SU-DHL-6 (cell line): ENCODE results near the gene TTYH1.

Experiments used
- H2AFZ ChIP-seq: fragments of 200-600 bp; sonication (generic); 2 replicates; pipeline ENCODE4 v1.6.1; 2014; ENCODE audit warnings: low read depth, mild to moderate bottlenecking, moderate library complexity, mixed read lengths, antibody characterized with exemption, low read length; ENCODE audit not compliant: severe bottlenecking
- H3F3A ChIP-seq: fragments of 200-600 bp; shearing (Covaris generic); 2 replicates; pipeline ENCODE4 v1.6.0; 2016; ENCODE audit warnings: antibody characterized with exemption, mild to moderate bottlenecking; ENCODE audit not compliant: insufficient read depth
- H3K27ac ChIP-seq: fragments of 200-600 bp; sonication (generic); 2 replicates; pipeline ENCODE4 v1.5.1; 2016; ENCODE audit warnings: low read depth, mild to moderate bottlenecking, low read length, moderate library complexity, mixed read lengths
- H3K27me3 ChIP-seq: fragments of 200-600 bp; sonication (generic), shearing (Covaris generic); 2 replicates; pipeline ENCODE4 v1.6.0; 2014; ENCODE audit warnings: mild to moderate bottlenecking, low read length
- H3K36me3 ChIP-seq: fragments of 200-600 bp; sonication (generic); 2 replicates; pipeline ENCODE4 v1.6.1; 2014; ENCODE audit warnings: mild to moderate bottlenecking, low read length, mixed read lengths
- H3K4me2 ChIP-seq: fragments of 300-600, 200-600 bp; shearing (Covaris generic), sonication (generic); 2 replicates; pipeline ENCODE4 v1.6.0; 2014; ENCODE audit warnings: low read length, low read depth, mild to moderate bottlenecking; ENCODE audit not compliant: poor library complexity, severe bottlenecking
- H3K4me3 ChIP-seq: fragments of 200-600 bp; sonication (generic); 2 replicates; pipeline ENCODE4 v1.5.1; 2014; ENCODE audit warnings: antibody characterized with exemption, low read length, mild to moderate bottlenecking, mixed read lengths; ENCODE audit not compliant: insufficient read depth, poor library complexity, severe bottlenecking
- H3K79me2 ChIP-seq: fragments of 200-600 bp; sonication (generic); 2 replicates; pipeline ENCODE4 v1.6.1; 2014; ENCODE audit warnings: mild to moderate bottlenecking, low read length, moderate library complexity; ENCODE audit not compliant: insufficient read depth
- H3K9ac ChIP-seq: fragments of 200-600 bp; sonication (generic); 2 replicates; pipeline ENCODE4 v1.7.0; 2014; ENCODE audit warnings: mild to moderate bottlenecking, low read length
- H3K9me2 ChIP-seq: fragments of 200-600 bp; sonication (generic); replicated peaks from 2 replicates; pipeline ENCODE4 v1.6.1; 2014; ENCODE audit warnings: low read length; ENCODE audit not compliant: insufficient read depth
- H3K9me3 ChIP-seq: fragments of 200-600 bp; sonication (generic); 2 replicates; pipeline ENCODE4 v1.6.1; 2014; ENCODE audit warnings: low read length, mixed read lengths; ENCODE audit not compliant: insufficient read depth
- H4K20me1 ChIP-seq: fragments of 200-600 bp; sonication (generic); 2 replicates; pipeline ENCODE4 v1.6.1; 2014; ENCODE audit warnings: low read depth, mild to moderate bottlenecking, antibody characterized with exemption, low read length, moderate library complexity, mixed read lengths
- CTCF ChIP-seq: fragments of 200-600 bp; sonication (generic); IDR thresholded peaks from one replicate; pipeline ENCODE4 v1.5.1; 2017; ENCODE audit warnings: antibody characterized with exemption, mild to moderate bottlenecking, low read length, moderate library complexity; ENCODE audit not compliant: insufficient read depth, poor library complexity, severe bottlenecking
- EZH2phosphoT487 ChIP-seq: fragments of 200-600 bp; sonication (generic), shearing (Covaris generic); conservative IDR thresholded peaks from 2 replicates; pipeline ENCODE4 v1.6.1; 2018; ENCODE audit warnings: mild to moderate bottlenecking, antibody characterized with exemption, low read length, moderate library complexity, mixed read lengths

Gene TTYH1

GRCh38 chr19:54387991-54388801 lies 27.1 kb upstream of the TTYH1 start:
- Histone ChIP-seq H2AFZ (no peak overlapping the region), H3K9me3 (no peaks in the 10 kb centered on the region), H3K4me2 (peak overlapping the region; percentile 51), H3F3A (no peaks in the 10 kb centered on the region), H3K79me2 (no peaks in the 10 kb centered on the region), H3K27ac (no peak overlapping the region), H3K4me3 (no peak overlapping the region), H4K20me1 (no peaks in the 10 kb centered on the region), H3K36me3 (no peaks in the 10 kb centered on the region), H3K27me3 (no peaks in the 10 kb centered on the region), H3K9me2 (no peaks in the 10 kb centered on the region), H3K9ac (peak overlapping the region; percentile 12; the same call in 1 of the 2 replicates)
- TF ChIP-seq EZH2phosphoT487 (no peak), CTCF (no peak)

- no peak overlapping the region for H3K27ac ChIP-seq
- no peak overlapping the region for H3K4me3 ChIP-seq
- H4K20me1 ChIP-seq: no peaks in the 10 kb centered on the region
- H2AFZ ChIP-seq: no peak overlapping the region
- H3K36me3 ChIP-seq: no peaks in the 10 kb centered on the region
- no peaks in the 10 kb centered on the region for H3K9me3 ChIP-seq
- H3K27me3 ChIP-seq: no peaks in the 10 kb centered on the region
- no peaks in the 10 kb centered on the region for H3F3A ChIP-seq
- no peaks in the 10 kb centered on the region for H3K9me2 ChIP-seq
- no peak for TF ChIP-seq EZH2phosphoT487
- TF ChIP-seq CTCF: no peak
- peak overlapping the region; percentile 12; the same call in 1 of the 2 replicates for H3K9ac ChIP-seq
- H3K79me2 ChIP-seq: no peaks in the 10 kb centered on the region
- H3K4me2 ChIP-seq: peak overlapping the region; percentile 51
Measured at GRCh38 chr19:54388802-54389139, 26.5 kb upstream of the TTYH1 start.

- Histone ChIP-seq H3F3A (no peaks in the 10 kb centered on the region), H3K9me2 (no peaks in the 10 kb centered on the region), H3K27ac (no peak overlapping the region), H3K4me3 (no peak overlapping the region), H3K79me2 (no peaks in the 10 kb centered on the region), H3K9ac (no peak overlapping the region), H3K36me3 (no peaks in the 10 kb centered on the region), H4K20me1 (no peaks in the 10 kb centered on the region), H3K27me3 (no peaks in the 10 kb centered on the region), H2AFZ (no peak overlapping the region), H3K4me2 (peak overlapping the region; percentile 12), H3K9me3 (no peaks in the 10 kb centered on the region)
- TF ChIP-seq CTCF: no peak
Measured at GRCh38 chr19:54389553-54389952, 25.7 kb upstream of the TTYH1 start.
